NCI-H187 treated with DMSO at 0.1 percent for 48 hours (cell line): Measurements from ENCODE around the gene DTNA.

Source experiments
- DNase-seq: peaks from one replicate; lab custom pipeline; 2025; lab: John Stamatoyannopoulos, UW

DTNA gene

DNA sequence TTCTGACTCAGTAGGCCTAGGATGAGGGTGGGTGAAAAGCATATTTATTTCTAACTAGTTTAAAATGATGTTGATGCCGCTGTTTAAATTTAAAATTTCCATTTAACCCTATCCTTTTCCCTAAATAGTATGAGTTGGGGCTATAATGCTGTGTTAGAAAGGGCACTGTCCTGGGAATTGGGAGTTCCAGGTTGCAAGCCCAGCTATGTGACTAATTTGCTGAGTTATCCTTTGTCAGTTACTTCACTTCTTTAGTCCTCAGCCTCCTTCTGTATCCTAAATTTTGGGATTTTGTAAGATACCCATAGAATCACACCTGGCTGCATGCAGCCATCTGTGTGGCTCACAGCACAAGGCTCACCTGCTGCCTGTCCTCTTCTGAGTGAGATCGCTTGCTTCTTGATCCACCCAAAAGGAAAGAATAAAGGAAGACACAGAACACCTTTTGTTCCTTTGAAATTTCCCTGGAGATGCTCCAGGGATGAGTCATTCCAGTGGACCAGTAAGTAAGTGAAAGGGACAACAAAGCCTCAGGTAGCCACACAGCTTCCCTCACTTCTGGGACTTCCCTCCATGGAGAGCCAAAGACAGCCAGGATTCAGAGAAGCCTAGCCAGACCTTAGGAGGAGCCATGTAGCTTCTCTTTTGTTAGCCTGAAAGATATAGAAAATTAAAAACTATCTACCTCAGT lies 97.2 kb downstream of the DTNA start:
- DNase-seq = no peak

DNA sequence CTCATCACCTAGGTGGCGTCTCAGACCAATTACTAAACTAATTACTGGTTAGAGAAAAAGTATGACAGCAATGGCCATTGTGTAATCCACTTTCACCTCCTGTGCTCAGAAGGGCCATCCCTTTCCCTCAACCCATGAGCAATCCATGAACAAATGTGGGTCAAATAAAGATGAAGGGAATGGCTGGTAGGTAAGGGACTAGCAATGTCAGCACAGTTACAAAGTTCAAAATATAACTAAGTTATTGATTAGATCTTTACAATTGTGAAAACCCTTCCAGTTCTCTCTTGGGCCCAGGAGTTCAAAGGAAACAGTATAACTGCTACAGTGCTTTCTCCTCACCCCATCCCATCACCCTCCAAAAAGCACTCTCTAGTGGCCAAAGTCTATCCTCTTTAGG lies 98.3 kb downstream of the DTNA start:
- no peak for DNase-seq

DNA sequence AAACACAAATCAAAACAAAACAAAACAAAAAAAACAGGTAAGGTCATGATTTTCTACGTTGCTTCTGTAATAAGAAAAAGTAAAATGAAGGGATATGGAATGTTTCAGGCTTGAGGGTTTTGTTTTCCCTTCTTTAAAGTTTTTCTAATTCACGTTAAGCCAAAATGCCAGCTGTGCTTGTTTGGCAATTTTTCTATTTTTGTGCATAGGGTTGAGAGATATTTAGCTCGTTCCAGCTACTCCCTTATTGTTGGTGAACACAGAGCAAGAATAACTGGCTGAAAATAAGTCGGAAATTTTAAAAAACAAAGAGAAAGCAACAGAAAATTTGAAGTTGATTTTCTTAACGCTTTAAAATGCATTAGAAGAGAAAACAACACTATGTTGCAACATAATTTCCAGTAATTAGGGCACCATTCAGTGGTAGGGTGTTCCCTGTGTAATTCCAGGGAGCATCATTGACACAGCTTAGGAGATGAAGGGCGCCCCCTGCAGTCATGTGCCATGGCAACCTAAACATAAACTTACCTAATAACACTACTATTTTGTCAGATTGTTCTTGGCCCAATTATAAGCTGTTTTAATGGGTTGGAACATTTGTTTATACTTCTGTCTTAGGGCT lies 99.5 kb downstream of the DTNA start:
- DNase-seq = no peak

DNA sequence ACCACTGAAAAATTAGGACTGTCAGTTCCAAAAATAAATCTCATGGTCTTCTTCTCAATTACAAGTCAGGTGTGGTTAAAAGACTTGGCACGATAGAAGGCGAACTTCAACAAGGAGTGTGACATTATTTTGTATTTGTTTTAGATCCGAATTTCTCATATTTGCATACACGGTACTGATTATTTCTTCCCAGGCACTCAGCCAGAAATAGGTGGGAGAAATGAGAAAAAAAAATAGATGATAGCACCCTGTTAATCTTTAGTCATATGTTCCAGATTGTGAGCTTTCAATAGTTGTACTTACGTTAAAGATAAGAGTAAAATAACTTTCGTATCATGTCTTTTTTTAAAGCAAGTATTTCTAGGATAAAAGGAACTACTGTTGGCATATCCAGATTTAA lies 106.1 kb downstream of the DTNA start:
- DNase-seq = no peak

DNA sequence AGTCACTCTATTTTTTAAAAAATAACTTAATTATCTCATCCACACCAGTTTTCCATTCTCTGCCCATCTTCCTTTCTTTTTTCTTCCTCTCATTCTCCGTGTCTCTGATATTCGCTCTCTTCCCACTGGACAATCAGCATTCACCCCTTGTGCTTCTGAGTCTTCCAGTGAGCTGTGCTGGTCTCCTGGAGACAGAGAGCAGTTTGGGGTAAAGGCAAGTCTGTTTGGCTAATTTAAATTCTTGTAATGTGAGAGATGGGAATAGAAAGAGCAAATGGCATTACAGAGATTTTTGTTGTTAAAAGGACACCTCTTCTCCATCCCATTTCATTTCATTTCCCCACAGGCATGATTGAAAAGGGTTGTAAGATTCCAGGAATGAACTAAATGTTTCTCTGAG lies 107.5 kb downstream of the DTNA start:
- DNase-seq = no peak

DNA sequence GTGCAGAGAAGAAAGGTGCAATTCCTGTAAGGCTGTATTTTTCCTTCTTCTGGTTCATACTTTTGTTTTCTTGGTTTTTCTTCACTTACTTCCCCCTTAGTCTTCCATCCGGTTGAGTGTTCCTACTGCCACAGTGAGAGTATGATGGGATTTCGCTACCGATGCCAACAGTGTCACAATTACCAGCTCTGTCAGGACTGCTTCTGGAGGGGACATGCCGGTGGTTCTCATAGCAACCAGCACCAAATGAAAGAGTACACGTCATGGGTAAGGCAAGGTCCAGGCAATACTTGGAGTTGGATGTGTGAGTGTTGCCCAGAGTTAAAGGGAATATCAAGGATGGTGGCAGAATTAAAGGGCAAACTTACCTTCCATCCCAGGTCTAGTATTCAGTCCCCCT lies 108.0 kb downstream of the DTNA start:
- DNase-seq = no peak

DNA sequence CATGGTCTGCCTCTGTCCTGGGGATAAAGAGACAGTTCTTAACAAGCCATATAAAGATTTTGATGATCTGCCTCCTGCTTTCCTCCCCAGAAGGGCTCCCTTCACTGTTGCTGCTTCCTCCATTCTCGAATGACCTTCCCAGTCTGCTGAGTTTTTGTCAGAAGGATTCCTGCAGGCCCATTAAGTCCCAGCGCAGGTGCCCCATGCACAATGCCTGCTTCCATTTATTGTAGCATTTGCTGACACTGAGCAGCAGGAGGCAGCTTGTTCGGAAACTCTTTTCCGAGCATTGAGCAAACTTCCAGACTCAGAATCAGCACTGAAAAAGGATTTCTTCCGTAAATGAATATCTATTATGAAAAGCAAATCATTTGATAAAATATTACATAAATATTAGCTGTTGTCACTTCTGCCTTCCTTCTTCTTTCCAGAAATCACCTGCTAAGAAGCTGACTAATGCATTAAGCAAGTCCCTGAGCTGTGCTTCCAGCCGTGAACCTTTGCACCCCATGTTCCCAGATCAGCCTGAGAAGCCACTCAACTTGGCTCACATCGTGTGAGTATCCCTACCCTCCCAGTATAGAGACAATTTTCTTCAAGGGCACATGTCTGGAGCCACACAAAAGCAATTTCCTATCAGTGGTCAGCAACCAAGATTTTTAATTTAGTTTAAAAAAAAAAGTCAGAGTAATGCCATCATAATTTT lies 110.4 kb downstream of the DTNA start:
- DNase-seq = no peak

DNA sequence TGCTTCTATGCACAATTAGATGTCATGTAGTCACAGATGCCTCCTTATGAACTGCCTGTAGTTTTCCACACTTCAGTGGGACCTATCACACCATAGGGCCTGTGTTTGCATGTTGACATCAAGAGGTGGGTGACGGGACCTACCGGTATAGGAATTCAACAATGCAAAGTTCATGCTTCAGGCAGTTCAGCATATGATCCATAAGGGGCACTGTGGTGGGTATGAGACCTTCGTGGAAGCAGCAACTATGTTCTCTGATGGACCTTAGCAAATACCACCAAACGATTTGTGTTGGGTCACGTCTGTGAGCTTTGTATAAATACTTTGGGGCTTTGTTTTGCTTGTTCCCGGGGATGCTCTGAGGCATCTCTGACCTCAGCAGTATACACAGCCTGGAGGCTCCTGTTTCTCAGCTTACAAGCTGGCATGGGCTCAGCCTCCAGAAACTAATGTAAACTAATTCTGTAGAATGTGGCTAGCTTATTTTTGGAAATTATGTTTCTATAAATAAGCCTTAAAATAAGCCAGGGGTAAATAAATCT lies 111.6 kb downstream of the DTNA start:
- DNase-seq = no peak

DNA sequence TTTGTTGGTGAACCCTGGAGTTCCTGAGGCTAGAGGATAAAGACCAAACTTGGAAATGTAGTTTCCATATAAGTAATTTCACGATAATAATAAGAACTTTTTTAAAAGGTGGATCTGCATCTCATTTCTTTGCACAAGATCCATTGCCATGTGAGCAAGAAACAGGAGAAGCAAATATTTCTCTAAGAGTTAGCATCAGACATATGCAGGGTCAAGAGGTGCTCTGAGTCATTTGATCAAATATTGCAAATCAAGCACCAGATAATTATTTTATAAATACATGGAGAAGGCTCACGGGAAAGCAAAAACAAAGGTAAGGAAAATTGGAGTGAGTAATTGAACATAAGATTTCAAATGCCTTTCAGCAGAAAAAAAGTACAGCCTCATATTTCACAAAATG lies 118.0 kb downstream of the DTNA start:
- DNase-seq = no peak

DNA sequence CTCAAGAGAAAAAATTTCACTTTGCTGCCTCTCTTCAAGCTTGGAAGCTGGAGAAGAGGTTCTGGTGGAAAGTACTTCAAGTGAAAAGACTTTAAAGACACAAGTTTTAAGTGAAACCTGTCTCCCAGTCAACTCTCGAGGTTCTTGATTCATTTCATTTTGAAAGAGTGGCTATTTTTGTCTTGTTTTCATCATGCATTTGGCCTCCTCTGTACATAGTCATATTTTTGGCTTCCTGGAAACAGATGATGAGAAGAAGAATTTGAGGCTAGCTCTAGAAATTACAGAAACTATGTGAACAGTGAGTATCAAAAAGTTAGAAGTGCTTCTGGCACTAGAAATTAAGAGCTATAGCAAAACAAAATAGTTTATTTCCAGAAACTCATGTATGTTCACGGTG lies 124.8 kb downstream of the DTNA start:
- no peak for DNase-seq

DNA sequence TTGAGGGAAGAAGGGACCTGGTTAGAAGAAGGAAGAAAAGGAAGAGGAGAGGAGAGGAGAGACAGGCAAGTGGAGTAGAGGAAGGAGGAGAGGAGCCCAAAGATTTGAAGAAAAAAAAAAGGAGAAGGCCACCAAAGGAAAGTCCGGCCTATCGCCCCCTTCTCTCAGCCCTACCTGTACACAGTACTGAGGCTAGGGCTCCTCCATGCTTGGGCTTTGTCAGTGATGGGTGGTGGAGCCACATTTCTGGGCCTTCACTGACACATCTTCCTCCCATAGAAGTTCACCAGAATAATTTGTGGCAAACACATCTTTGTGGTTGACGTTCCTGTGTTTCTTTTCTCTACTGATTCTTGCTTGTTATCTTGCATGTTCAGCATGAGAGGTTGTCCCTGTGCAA lies 125.4 kb downstream of the DTNA start:
- no peak for DNase-seq

DNA sequence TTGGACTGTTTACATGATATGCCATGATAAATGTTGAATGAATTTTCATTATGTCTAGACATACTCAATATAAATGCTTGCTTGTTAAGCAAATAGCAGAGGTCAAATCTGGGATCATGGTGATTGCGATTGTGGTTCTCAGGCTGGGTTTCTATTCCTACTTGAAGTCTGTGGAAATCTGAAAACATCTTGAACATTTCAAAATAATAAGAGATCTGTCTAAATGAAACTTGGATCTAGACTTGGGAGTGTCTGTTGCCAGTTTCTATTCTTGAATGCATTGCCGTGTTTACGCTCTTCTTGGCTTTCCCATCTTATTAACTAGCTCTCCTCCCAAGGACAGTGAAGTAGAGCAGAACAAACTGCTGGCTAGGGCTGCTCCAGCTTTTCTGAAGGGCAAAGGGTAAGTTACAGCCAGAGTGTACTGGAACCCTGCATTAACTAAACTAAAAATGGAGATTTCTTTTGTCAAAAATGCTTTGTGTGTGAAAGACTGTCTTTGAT lies 127.7 kb downstream of the DTNA start:
- no peak for DNase-seq

DNA sequence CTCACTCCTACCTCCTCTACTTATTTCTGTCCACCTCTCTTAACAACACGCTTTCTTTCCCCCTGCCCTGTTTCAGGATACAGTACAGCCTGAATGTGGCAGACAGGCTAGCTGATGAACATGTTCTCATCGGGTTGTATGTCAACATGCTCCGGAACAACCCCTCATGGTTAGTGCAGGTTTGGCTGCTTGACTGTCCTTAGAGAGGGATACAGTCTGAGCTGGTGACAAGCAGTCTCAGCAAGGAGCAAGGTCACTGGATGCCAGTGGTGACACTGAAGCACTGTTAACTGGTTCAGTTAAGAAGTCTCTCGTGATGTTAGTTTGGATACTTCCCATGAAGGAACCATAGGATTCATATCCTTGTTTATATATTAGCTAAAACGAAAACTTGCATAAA lies 128.6 kb downstream of the DTNA start:
- DNase-seq = no peak

DNA sequence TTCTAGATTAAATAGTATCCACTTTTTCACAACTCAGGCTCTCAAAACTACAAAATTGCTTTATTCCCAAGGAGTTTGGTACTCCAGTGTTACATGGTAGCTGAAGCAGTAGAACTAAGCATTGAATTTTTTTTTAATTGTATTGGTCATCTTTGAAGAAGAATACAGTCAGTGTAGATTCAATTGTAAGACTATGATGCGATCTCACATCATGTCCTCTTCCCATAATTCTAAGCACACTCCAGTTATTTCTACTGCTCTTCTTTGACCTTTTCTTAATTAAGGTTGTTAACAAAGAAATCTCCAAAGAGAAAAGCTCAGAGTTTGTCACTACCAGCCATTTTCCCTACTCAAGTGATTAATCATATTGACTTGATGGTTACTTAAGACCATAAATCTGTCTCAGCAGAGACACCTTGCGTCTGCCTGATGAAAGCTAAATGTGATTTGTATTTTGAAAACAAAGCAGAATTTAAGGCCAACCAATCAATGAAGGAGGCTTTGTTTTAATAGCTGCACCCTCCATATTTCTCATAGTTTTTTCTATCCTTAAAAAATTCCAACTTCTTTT lies 130.2 kb downstream of the DTNA start:
- no peak for DNase-seq

DNA sequence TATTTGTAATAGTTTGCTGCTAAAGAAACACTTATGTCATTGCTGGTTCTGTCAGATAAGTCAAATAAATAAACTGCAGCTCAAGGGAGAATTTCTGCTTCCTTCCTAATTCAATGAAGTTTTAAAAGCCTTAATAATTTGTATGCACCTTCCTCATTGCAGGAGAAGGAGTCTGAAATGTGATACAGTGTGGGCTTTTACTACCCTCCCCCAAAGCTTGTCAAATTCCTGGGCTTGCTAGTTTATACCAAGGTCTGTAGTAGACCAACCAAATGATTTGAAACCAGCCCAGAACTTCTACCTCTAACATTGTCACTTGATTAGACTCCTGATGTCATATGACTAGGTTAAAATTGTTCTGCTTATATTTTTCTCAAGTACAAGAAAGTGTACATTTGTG lies 131.8 kb downstream of the DTNA start:
- no peak for DNase-seq

DNA sequence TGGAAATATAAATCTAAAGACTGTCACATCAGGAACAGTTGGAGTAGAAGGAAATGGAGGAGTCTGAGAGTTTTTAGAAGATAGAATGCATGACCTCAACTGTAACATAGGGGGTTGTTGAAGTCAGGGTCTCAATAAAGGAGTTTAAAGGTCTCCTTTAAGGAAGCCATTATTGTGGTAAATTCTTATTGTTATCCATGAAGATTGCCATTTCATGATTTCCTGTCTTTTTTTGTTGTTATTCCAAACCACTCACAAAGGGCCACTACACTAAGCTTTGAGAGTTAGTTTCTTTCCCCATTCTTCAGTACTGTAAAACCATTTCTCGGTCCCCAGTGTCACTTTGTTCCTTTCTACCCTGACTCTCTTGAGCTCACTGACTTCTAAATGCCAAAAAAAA lies 134.0 kb downstream of the DTNA start:
- DNase-seq = no peak

DNA sequence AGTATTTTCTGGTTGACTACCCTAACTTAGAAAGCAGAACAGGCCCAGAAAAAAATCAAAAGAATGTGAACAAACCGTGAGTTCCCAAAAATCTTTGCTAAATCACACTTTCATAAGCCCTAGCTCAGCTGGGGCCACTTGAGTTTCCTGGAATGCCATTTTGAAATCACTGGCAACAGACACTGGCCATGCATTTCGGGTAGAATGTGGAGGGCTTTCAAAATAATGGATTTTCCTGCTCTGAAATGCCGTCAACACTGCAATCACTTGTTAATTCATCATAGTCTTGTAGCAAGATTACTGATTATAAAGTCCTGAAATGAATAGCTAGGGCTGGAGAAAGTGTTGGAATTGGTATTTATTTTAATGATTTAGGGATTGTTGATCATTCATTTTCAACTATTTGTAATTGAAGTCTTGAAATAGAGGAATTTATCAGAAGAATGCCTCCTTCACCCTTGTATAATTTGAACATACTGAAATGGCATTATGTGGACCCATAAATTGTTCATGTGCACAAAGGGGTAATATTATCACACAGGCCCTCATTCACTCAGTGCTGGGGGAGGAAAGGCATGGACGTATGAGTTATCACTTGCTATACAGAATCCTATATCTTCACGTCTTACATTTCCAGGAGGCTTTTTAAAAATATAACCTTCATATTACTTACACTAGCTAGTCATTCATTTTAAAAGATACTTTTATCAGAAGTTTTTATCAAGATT lies 134.8 kb downstream of the DTNA start:
- DNase-seq = no peak

DNA sequence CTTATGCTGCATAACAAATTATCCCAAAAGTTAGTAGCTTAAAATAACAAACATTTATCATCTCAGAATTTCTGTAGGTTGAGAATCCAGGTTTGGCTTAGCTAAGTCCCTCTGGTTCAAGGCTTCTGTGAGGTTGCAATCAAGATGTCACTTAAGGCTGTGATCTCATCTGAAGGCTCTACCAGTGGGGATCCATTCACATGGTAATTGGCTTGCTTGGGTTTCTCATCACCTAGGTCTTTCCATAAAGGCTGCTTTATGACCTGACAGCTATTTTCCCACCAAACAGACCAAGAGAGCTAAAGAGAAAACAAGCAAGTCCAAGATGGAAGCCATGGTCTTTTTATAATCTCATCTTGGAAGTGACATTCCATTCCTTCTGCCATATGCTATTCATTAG lies 137.3 kb downstream of the DTNA start:
- no peak for DNase-seq

DNA sequence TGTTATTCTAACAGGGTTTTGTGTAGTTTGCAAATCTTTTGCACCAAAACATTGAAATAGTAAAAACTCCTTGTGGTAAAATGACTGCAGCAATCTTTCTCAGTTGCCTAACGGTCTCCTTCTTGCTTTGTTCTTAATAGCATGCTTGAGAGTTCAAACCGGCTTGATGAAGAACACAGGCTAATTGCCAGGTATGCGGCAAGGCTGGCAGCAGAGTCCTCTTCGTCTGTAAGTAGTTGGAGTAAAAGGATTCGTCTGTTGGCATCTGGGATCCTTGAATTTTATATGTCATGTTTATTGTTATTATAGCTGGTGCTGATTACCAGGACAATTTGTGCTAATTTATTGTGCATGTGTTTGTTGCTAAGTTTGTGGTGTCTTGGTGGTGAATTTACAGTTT lies 138.1 kb downstream of the DTNA start:
- no peak for DNase-seq

DNA sequence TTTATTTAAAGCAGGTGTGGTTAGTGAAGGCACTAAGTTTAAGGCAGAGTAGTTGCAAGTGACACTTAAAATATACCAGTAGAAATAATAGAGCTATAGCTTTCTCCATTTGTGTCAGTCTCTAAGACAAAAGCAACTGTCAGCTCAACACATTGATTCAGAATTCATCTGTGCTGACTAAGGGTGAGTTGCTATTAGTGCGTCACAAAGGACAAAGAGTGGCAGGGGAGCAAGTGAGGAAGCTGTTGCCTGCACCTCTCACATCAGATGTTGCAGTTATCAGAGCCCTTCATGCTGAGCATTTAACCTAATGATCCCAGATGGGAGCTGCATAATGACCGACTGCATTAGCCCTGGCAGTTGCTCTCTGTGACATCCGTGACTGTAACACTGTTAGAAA lies 138.6 kb downstream of the DTNA start:
- DNase-seq = no peak

DNA sequence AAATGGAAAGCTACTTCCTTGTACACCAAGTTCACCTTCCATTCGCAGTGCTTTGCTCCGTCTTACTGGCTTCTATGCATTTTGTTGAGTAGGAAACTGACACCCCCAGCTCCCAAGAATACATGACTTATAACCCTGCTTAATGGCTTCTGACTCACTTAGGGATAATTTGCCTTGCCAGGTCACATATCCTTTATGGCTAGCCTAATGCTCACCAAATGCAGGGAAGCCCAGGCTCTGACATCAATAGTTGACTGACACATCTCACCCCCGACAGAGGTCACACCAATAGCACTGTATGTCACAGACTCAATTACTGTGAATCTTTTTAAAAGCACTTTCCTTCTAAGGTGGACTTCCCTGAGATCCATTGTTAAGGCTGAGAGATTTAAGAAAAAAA lies 147.2 kb downstream of the DTNA start:
- DNase-seq = no peak

DNA sequence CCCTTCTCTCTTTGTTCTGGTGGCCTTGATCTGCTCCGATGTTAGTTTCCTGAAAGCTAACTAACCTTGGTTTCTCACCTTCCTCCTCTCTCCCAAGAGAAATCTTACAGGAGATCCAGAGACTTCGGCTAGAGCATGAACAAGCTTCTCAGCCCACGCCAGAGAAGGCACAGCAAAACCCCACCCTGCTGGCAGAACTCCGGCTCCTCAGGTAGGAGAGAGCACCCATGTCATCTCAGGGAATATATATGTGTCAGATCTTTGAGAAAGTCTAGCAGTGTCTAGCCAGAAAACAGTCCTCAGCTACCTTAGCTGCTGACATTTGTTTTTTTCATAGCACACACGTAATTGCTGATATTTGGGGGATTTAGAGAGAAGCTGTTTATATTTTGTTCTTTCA lies 148.1 kb downstream of the DTNA start:
- DNase-seq = no peak
